ENCODE data around the gene DMRTB1.

DMRTB1 gene

GRCh38 chr1:53486395-53487026, 27.3 kb downstream of the DMRTB1 start:
- DNase-seq (ENCODE audit: low read depth): no peak

- DNase-seq (ENCODE audit: low read depth): no peak
Measured at GRCh38 chr1:53490351-53490750, 31.2 kb downstream of the DMRTB1 start.

GRCh38 chr1:53495633-53496345, 36.6 kb downstream of the DMRTB1 start:
- no peak for DNase-seq (ENCODE audit: low read depth)

GRCh38 chr1:53498555-53499131, 39.4 kb downstream of the DMRTB1 start:
- peak; percentile 42 for DNase-seq (ENCODE audit: low read depth)

GRCh38 chr1:53499257-53500203, 40.3 kb downstream of the DMRTB1 start:
- DNase-seq (ENCODE audit: low read depth): no peak

GRCh38 chr1:53500204-53501064, 41.2 kb downstream of the DMRTB1 start:
- no peak for DNase-seq (ENCODE audit: low read depth)

- DNase-seq (ENCODE audit: low read depth): no peak
Measured at GRCh38 chr1:53501065-53502005, 42.1 kb downstream of the DMRTB1 start.

- DNase-seq (ENCODE audit: low read depth): no peak
Measured at GRCh38 chr1:53502641-53503432, 43.6 kb downstream of the DMRTB1 start.

- no peak for DNase-seq (ENCODE audit: low read depth)
Measured at GRCh38 chr1:53503433-53504217, 44.4 kb downstream of the DMRTB1 start.

GRCh38 chr1:53504901-53505300, 45.7 kb downstream of the DMRTB1 start:
- DNase-seq (ENCODE audit: low read depth): no peak

- no peak for DNase-seq (ENCODE audit: low read depth)
Measured at GRCh38 chr1:53505401-53505800, 46.2 kb downstream of the DMRTB1 start.

- DNase-seq (ENCODE audit: low read depth): no peak
Measured at GRCh38 chr1:53505891-53506290, 46.7 kb downstream of the DMRTB1 start.

- no peak for DNase-seq (ENCODE audit: low read depth)
Measured at GRCh38 chr1:53506355-53507050, 47.3 kb downstream of the DMRTB1 start.

GRCh38 chr1:53507116-53507820, 48.1 kb downstream of the DMRTB1 start:
- no peak for DNase-seq (ENCODE audit: low read depth)

- DNase-seq (ENCODE audit: low read depth): no peak
Measured at GRCh38 chr1:53508056-53508990, 49.1 kb downstream of the DMRTB1 start.

- no peak for DNase-seq (ENCODE audit: low read depth)
Measured at GRCh38 chr1:53508991-53509666, 49.9 kb downstream of the DMRTB1 start.
